NCI-H2227 (cell line): ENCODE measurements around the gene C6orf89.
"Not testable (repeated sequence)": the region's sequence is repeated elsewhere in the genome, so short reads cannot be mapped to it uniquely, and the experiment has no call there.

Source experiments
- DNase-seq: peaks from one replicate; lab custom pipeline; 2025; ENCODE audit not compliant: unreplicated experiment; lab: John Stamatoyannopoulos, UW

The C6orf89 gene

DNA sequence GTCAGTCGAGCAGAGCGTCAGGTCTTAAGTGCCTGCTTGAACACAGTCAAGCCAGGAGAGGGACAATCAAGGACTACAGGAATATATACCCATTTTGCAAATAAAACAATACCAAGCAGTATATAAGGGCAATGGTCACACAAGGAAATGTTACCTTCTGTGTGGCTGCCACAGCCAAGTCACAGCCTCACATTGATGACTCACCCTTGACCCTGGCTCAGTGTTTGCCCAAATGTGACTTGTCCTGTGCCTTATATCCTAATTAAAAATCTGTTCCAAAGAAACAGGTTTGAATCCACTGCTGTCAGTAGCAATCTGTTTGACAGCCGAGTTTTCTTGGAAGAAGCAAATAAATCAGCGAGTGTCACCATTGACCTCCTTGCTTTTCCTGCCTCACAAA, 34.3 kb downstream of the C6orf89 start:
- DNase-seq = no peak

DNA sequence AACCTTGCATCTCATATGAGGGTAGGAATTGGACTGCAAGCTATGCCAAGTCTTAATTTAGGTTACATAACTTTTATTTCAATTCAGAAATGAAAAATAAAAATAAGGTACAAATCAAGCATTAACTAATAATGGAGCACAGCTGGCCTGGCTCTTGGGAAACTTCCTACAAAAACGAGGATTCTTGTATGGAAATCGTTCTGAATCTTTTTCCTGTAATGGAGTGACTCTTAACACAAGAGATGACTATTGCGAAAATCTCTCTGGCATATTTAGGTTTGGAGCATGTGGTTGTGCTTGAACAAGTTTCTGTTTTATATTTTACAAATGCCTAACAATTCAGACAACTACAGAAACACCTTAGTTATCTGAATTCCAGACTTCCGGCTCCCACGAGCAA, 34.8 kb downstream of the C6orf89 start:
- DNase-seq = no peak

DNA sequence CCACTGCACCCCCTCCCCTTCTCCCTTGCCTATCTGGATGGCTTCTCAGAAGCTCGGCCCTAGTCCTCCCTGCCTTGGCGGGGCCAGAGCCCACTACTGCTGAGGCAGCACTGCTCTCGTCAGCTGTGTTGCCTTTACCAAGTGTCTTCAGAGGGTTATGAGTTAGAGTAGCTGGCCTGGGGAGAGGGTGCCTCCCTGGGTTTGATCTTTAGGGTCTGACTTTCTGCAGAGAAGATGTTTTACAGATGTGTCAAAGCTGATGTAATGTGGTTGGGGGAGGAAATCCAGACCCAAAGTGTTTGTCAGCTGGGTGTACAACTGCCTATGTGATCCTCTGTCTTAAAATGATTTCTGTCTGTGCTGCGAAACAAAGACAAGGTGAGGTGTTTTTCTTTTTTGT, 38.4 kb downstream of the C6orf89 start:
- DNase-seq = no peak

DNA sequence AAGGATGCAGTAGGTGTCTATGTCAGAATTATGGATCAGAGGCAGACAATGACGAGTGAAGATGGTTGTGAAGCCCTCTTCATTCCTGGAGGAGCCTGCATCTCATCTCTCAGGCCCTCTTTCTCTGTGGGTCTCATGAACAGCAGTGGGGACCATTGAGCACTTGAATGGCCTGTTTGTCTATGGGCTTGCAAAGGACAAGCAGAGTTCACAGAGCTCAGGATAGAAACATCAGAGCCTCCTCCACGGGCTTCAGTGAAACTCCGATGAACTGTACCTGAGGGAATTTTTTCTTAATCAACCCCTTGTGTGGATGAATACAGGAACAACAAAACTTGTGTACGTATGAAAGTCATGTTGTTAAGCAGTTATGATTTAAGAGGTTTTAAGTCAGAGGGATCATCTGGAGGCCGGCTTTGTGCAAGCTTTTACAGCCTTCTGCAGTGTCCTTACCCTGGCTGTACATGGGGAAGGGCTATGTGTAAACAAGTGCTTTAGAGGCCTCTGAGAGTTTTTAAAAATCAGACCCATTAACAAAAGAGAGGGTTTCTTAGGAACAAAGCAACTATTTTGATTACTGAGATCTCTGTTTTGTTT, 39.1 kb downstream of the C6orf89 start:
- no peak for DNase-seq

DNA sequence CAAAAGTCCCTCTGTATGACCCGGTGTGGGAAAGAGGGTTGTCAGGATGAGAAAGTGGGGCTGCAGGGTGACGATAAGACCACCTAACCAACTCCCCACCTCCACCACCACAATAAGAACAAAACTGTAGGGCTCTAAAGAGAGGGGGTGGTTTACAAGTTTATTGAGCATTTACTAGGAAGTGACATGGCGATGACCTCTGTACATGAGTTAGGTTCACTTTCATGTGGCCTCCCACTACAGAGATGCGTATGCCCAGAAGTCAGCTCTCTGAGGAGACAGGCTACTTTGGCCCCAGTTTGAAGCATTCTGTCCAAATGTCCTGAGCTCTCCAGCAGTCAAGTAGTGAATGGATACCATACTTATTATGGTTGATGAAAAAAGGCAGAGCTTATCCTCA, 40.1 kb downstream of the C6orf89 start:
- no peak for DNase-seq

DNA sequence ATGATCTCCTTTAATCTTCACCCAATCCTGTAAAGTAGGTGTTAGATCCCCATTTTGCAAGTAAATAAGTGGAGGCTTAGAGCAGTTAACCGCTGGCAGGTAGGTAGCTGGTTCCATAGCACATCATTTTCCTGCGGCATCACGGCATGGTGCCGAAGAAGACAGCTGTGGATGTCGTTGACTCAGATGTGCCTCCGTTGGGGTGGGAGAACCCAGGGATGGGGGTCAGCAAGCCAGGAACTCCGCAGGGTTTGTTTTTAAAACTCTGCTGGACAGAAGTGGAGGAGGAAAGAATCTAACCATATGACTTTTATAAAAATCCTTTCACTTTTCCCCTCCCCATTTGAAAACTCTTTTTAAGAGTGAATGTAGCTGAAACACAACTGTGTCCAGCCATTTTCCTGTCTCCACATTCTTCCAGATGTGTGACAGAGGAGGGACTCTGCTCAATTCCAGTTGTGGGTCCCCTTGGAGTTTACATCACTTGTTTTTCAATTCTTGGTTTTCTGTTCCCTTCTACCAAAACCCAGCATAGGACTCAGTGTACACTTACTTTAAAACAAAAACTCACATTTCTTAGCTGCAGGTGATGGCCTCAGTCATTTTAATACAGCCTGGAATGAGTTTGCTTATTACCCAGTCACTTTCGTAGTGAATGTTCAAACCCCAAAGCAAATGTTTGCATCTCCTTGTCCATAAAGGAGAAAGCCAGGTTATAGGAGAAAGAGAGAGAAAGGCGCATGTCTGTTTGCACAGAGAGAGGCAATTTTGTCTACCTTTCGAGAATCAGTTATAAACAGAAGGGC, 41.2 kb downstream of the C6orf89 start:
- DNase-seq = no peak

DNA sequence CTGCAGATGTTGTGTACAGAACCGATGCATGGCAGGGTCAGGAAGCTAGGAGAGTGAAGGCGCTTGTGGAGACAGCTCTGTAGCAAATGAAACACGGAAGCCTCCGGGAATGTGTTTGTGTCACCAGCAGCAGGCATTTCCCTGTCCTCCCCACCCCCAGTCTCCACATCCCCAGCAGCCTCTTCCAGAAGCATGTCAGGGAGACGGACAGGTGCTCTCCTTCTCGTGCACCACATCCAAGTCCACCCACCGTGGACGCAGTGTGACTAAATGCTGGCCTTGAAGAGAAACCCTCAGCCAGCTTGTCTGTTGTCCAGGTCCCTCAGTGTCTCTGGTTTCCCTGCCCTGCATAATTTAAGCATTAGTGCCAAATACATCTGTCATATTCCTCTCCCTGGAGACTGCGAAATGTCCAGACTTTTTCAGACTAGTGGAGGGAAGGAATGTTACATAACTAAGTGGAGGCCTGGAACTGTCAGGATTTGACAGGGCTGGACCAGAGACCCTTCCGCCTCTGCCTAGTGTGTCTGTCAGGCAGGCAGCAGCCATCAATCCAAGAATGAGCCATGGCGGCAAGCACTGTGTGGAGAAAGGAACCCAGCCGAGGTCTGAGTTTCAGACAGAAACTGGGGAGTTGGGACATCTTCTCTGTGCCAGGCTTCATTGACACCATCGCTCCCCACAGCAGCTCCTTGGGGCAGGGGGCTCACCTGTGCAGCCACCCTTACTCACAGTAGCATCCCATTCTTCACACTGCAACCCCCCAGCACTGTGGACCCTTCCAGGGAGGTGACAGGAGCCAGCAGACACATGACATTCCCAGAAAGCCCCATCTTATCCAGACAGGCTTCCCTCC, 42.2 kb downstream of the C6orf89 start:
- DNase-seq = no peak

DNA sequence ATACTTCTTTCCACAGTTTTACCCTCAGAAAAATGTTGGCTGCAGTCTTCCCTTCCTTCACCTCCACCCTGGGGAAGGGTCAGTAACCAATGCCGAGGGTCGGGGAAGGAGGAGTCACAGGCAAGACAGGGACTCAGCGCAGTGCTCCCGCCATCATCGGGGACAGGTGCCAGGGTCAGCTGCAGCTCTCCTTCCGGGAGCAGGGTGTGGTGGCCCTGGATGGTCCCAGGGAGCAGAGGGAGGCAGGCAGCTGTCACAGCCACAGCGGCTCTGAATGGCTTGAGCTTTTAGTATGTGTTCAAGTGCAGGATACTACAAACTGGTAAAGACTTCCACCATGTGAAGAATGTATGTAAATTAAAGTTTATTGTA, 42.8 kb downstream of the C6orf89 start:
- no peak for DNase-seq

DNA sequence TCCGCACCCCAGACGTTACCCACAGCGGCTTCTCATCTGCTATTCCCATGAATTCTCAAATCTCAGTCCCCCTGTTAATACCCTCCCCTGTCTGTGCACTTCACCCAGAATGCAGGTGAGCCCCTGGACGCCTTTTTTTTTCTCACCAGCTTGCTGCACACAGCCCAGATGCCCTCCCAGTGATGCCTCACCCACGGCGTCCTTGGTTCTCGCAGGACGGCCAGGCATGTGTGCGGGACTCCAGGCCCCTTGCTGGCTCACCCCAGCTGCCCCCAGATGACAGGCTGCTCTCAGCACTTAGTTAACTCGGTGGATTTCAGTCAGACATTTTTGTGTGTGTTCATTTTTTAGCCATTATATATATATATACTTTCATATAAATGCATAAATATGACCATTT, 43.4 kb downstream of the C6orf89 start:
- no peak for DNase-seq

DNA sequence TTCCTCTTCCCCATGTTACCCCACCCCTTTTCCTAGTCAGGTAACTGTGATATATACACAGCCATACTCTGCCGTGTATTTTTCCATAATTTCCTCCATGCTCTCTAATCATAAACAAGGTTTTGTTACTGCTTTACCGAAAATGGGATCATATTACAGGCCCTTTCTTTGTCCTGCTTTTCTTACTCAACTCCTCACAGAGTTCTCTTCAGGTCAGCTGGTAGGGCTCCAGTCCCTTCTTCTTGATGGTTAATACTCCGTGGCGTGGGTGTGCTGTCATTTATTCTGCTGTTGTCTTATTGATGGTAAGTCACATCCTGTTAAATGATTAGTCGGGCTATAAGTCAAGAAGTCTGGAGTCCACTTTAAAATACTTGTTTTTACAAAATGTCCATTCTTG, 43.9 kb downstream of the C6orf89 start:
- no peak for DNase-seq

DNA sequence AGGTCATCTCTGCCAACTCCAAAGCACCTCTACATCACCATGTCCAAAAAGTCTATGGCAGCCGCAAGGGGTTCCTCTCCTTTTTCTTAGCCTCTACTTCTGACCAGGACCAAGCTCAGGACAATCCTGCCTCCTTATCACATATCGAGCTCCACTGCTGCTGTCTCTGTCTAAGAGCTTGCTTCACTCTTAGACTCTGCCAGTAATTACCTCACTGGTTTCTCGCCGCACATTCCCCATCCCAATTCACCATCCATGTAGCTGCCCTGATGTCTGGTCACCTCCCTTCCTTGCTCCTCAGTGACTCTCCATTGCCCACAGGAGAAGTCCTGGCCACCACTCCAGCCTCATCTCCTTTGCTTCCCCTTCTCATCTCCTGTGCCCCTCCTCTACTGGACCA, 44.7 kb downstream of the C6orf89 start:
- DNase-seq = no peak

DNA sequence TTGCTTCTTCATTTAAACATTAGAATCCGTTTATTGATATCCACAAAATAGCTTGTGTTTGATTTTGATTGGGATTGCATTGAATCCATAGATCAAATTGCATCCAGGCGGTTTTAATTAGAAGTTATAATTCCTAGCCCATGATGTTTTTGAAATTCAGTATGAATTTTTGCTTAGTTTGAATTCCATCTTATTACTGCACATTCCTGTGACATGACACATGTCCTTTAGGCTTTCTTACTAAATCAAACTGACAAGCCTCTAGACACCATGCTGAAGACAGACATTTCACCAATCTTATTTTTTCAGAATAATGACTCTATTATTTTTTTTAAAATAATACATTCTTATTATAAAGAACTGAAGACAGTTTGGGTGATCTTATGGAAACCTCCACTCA, 47.4 kb downstream of the C6orf89 start:
- DNase-seq = no peak

DNA sequence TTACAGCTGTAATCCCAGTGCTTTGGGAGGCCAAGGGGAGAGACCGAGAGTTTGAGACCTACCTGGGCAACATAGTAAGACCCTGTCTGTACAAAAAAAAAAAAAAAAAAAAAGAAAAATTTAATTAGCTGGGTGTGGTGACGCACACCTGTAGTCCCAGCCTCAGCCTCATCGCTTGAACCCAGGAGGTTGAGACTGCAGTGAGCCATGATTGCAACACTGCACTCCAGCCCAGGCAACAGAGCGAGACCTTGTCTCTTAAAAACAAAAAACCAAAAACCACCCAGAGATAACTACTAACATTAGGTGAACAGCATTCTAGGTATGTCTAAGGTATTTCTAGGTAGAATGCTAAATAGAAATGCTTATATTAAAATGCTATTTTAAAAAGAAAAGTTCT, 47.8 kb downstream of the C6orf89 start:
- no peak for DNase-seq

DNA sequence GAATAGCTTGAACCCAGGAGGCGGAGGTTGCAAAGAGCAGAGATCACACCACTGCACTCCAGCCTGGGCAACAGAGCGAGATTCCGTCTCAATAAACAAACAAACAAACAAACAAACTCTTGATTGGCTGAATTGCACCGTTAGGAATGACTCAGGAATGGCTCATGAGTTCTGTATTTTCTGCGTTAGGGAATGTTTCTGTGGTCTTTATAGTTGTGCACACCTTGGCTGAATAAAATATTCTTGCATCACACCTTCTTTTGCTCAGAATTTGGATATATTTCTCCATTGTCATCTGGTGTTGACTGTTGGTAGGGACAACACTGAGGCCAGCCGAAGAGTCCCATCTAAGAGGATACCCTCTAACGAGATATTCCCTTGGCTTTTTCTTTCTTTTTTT, 49.1 kb downstream of the C6orf89 start:
- DNase-seq = no peak

DNA sequence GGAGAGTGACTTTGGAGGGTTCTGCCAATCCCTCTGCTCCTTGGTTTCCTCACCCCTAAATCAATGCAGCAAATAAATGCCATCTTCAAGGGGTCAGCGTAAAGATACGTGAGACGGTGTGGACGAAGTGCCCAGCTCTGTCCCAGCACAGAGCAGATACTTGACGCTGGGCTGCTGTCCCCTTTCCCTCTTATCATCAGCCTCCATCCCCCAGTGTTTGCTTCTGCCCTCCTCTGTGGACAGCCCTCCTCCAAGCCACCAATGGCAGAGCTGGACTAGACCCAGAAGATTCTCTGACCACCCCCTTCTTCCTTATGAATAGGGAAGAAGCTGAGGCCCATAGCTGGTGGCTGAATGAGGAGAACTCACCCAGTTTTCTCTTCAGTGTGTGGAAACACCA, 51.1 kb downstream of the C6orf89 start:
- DNase-seq = no peak

DNA sequence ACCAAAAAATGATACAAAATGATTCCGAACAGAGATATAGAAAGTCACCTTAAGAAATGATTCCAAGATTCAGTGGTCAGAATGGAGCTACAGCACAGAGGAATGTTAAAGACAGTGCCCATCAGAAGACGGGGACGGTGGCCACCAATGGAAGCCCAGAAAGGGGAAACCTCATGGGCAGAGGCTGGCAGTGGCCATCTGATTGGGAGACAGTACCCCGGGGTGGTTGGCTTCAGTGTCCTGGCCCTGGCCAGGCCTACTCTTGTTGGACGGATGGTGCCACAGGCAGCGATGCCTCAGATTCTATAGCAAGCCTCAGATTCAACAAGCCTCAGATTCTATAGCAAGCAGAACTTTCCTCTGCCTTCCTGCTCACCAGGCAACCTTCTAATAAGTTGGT, 52.1 kb downstream of the C6orf89 start:
- no peak for DNase-seq

DNA sequence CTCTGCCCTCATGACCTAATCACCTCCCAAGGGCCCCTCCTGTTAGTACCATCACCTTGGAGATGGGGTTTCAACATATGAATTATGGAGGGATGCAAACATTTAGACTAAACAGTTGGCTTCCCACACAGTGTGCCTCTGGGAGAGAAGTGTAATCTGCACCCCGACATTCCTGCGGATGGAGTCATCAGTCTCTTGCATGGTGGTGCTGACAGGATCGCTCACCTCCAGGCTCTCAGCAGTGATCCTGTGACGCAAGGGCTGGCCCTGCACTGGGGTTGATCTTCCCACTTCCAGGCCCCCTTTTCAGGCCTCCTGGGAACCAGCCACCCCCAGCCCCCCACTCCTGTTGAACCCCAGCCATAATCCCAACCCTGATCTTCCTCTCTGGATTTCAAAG, 52.8 kb downstream of the C6orf89 start:
- DNase-seq = no peak

DNA sequence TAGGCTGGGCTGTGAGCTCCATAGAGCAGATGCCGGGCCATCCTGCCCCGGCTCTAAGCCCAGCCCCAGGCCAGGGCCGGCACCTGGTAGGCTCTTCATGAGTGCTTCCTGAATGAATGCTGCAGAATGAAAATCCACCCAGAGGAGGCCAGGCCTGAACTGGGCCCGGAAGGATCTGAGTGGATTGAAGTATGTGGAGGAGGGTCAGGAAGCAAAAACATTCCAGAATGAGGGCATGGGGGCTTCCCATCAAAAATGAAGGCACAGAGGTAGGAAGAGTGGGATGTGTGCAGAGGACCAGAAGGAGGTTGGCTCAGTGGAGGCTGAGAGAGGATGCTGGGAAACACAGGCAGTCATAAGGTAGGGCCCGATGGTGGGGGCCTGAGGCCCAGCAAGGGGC, 53.3 kb downstream of the C6orf89 start:
- DNase-seq = not testable (repeated sequence)

DNA sequence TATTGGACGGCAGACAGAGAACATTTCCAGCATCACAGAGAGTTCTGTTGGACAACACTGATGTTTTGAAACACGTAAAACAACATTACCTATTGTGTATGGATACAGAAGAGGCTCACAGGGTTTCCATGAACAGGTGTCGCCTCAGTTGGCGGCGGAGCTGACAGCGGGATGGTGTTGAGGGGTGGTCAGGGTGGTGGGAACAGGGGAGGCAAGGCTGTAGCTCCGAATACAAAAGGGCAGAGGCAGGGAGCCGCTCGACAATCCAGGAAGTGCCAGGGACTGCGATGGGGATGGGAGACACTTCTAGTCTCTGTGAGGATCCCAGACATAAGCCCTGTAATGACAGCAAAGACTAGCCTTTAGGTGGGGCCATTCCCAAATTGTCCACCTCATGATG, 54.3 kb downstream of the C6orf89 start:
- DNase-seq = no peak

DNA sequence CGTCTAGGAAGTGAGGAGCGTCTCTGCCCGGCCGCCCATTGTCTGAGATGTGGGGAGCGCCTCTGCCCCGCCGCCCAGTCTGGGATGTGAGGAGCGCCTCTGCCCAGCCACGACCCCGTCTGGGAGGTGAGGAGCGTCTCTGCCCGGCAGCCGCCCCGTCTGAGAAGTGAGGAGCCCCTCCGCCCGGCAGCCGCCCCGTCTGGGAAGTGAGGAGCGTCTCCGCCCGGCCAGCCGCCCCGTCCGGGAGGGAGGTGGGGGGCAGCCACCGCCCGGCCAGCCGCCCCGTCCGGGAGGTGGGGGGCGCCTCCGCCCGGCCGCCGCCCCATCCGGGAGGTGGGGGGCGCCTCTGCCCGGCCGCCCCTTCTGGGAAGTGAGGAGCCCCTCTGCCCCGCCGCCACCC, 55.8 kb downstream of the C6orf89 start:
- DNase-seq = not testable (repeated sequence)

DNA sequence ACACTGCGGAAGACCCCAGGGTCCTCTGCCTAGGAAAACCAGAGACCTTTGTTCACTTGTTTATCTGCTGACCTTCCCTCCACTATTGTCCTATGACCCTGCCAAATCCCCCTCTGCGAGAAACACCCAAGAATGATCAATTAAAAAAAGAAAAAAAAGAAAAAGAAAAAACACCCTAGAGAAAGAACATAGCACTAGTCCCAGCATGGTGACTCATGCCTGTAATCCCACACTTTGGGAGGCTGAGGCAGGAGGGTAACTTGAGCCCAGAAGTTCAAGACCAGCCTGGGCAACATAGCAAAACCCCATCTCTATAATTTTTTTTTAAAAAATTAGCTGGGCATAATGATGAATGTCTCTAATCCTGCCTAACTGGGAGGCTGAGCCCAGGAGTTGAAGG, 56.6 kb downstream of the C6orf89 start:
- not testable (repeated sequence) for DNase-seq

DNA sequence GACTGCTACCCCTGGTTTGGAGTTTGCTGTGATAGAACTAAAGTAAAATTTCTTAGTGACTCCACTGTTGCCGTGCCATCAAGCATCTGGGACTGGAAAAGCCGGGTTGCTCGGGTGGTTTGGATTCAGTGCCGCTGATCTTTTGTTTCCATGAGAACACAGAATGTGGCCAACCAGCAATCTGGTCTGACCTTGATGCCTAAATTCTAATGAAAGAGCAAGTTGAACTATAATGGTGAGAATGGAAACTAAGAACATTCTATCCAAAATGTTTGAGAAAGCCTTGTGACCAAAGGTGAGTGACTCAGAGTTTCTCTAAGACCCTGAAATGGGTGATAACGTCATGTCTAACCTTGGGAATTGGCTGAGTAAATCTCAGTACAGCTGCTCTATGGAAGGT, 58.9 kb downstream of the C6orf89 start:
- DNase-seq = no peak
